Sigmoid colon (tissue), 7 donors: ENCODE results near the gene SSH3. TPM values are rescaled to one million over a fixed set of nuclear protein-coding genes. Genes with fewer than 3 reads are reported as not detected.

ENCODE experiments used
- DNase-seq: peaks from one replicate; pipeline ENCODE4 v3.0.0-alpha.2; 2019
- H3K27ac ChIP-seq, 4 donors: fragments of 200-600 bp; sonication (generic); one replicate each; pipeline ENCODE4 v1.5.1; 2016 to 2019; ENCODE audit warnings: mild to moderate bottlenecking in 1 of 4
- H3K27me3 ChIP-seq, 3 donors: fragments of 200-600 bp; sonication (generic); one replicate each; pipeline ENCODE4 v1.5.1; 2019; ENCODE audit warnings: mild to moderate bottlenecking in 1 of 3
- H3K36me3 ChIP-seq, 4 donors: fragments of 200-600 bp; sonication (generic); one replicate each; pipeline ENCODE4 v1.5.1; 2016 to 2019
- H3K4me1 ChIP-seq, 4 donors: fragments of 200-600 bp; sonication (generic); one replicate each; pipeline ENCODE4 v1.5.1; 2017 to 2019
- H3K4me3 ChIP-seq, 4 donors: fragments of 200-600 bp; sonication (generic); one replicate each; pipeline ENCODE4 v1.5.1; 2017 to 2019; ENCODE audit warnings: mild to moderate bottlenecking in 2 of 4, moderate library complexity in 1 of 4
- H3K9me3 ChIP-seq, 4 donors: fragments of 200-600 bp in 3 of 4; sonication (generic) in 3 of 4; one replicate each; pipeline versions ENCODE4 v1.5.1 to v1.6.1; 2013 to 2019
- EP300 ChIP-seq, 4 donors: sonication (generic); formaldehyde crosslinking; IDR thresholded peaks; one replicate each; pipeline ENCODE4 v1.6.1; 2017; ENCODE audit warnings: antibody characterized with exemption in 4 of 4
- POLR2A ChIP-seq, 2 donors: fragments of 450-650 bp; IDR thresholded peaks; one replicate each; pipeline ENCODE4 v1.6.1; 2016; ENCODE audit warnings: antibody characterized with exemption in 2 of 2, mild to moderate bottlenecking in 2 of 2, moderate library complexity in 2 of 2
- POLR2AphosphoS5 ChIP-seq, 4 donors: sonication (generic); formaldehyde crosslinking; IDR thresholded peaks; one replicate each; pipeline ENCODE4 v1.6.1; 2017; ENCODE audit warnings: antibody characterized with exemption in 4 of 4
- whole genome bisulfite sequencing, 2 donors: extraction: QIAGEN DNeasy Blood & Tissue Kit; methylation state at CpG; one replicate each; pipeline ENCODE4 v1.1.7; 2013; 5-methylcytosine and 5-hydroxymethylcytosine counted together
- intact Hi-C: fragments of 100-400 bp; cut with DNase I; formaldehyde crosslinking; loops from one replicate; pipeline ENCODE4 v1.15.1; 2023
- polyA plus RNA-seq, 3 donors: library from polyadenylated mRNA; stranded (reverse); fragments of 200-250 nt; gene quantifications; one replicate each; pipeline ENCODE4 v1.2.3, GENCODE V29; 2013
- total RNA-seq, 4 donors: library from RNA; depleted of rRNA; stranded (reverse); fragments of >200 nt; gene quantifications; one replicate each; pipeline ENCODE4 v1.1.0, GENCODE V29; 2016
- TF ChIP-seq, protein P1 (sequence below), 4 experiments: fragments of 450-650 bp in 3 of 4; fragments of 200-600 bp in 1 of 4; IDR thresholded peaks; one replicate each; pipeline ENCODE4 v1.5.1; 2016 to 2019; ENCODE audit warnings: antibody characterized with exemption in 4 of 4, mild to moderate bottlenecking in 3 of 4, moderate library complexity in 2 of 4
- donor health status: healthy with polysubstance abuse.
- donor health status: Bipolar disorder and iron deficiency.
- donor health status: healthy.

The SSH3 gene
- total and polyA plus RNA-seq, 7 donors: 15.6 to 39.0 (median 26.5) TPM

DNA sequence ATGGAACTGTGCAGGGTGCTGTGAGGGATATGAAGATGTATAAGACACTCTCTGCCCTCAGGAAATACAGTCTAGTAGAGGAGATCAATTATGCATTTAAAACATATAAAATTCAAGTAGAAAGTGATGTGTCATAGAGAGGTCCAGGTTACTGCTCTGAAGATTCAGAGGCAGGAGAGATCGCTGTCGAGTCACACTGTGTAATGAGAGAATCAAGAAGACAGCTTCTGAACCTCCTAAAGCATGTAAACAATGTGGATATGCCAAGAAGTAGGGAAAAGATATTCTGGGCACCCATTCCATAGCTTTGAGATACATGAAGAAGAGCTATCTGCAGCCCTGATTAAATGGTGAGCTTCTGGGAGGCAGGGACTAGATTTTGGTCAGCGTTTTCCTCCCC, 16.7 kb downstream of the SSH3 start:
- intact Hi-C loops: no loop called here
- H3K27me3 ChIP-seq: no peaks in the 10 kb centered on the region
- peaks cover 0 to 4% (median 0%) of the 10 kb centered on the region in 4 donors for H3K36me3 ChIP-seq
- TF ChIP-seq, protein P1, sequence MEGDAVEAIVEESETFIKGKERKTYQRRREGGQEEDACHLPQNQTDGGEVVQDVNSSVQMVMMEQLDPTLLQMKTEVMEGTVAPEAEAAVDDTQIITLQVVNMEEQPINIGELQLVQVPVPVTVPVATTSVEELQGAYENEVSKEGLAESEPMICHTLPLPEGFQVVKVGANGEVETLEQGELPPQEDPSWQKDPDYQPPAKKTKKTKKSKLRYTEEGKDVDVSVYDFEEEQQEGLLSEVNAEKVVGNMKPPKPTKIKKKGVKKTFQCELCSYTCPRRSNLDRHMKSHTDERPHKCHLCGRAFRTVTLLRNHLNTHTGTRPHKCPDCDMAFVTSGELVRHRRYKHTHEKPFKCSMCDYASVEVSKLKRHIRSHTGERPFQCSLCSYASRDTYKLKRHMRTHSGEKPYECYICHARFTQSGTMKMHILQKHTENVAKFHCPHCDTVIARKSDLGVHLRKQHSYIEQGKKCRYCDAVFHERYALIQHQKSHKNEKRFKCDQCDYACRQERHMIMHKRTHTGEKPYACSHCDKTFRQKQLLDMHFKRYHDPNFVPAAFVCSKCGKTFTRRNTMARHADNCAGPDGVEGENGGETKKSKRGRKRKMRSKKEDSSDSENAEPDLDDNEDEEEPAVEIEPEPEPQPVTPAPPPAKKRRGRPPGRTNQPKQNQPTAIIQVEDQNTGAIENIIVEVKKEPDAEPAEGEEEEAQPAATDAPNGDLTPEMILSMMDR (IDR thresholded peaks at IDR 0.05): no peak
- TF ChIP-seq EP300 (IDR thresholded peaks at IDR 0.05) (no peak), POLR2A (IDR thresholded peaks at IDR 0.05) (no peak), POLR2AphosphoS5 (IDR thresholded peaks at IDR 0.05) (no peak)
- WGBS, 2 donors: 82 to 83% methylated on average over 3 of the region's 3 CpGs
- H3K9me3 ChIP-seq: no peaks in the 10 kb centered on the region
- no peak for DNase-seq
- no peak overlapping the region for H3K4me3 ChIP-seq
- H3K4me1 ChIP-seq: peaks cover 0 to 34% (median 26%) of the 10 kb centered on the region in 4 donors
- H3K27ac ChIP-seq: no peak overlapping the region

DNA sequence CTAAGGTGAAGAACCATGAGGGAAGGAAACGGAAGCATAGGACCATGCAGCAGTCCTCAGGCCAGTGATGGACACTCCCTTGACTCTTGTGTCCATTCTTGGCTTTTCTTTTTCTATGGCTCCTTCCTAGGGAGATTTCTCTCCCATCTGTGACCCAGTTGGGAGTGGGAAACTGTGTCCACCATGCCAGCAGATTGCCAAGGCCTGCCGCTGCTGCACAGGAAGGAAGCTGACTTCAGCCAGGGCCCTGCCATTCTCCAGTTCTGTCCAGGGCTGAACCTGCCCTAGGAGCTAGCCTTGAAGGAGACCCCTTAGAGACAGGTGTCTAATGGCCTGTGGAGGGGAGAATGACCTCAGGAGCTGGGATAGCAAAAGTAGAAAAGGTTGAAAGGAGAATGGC, 17.4 kb downstream of the SSH3 start:
- Histone ChIP-seq H3K36me3 (peaks cover 0 to 4% (median 0%) of the 10 kb centered on the region in 4 donors), H3K9me3 (no peaks in the 10 kb centered on the region), H3K27me3 (no peaks in the 10 kb centered on the region), H3K27ac (no peak overlapping the region), H3K4me3 (no peak overlapping the region), H3K4me1 (peaks cover 0 to 34% (median 26%) of the 10 kb centered on the region in 4 donors)
- TF ChIP-seq, protein P1 (IDR thresholded peaks at IDR 0.05): no peak
- no peak for TF ChIP-seq EP300 (IDR thresholded peaks at IDR 0.05)
- TF ChIP-seq POLR2A (IDR thresholded peaks at IDR 0.05): no peak
- TF ChIP-seq POLR2AphosphoS5 (IDR thresholded peaks at IDR 0.05): no peak
- 93 to 97% methylated on average over 2 of the region's 2 CpGs for WGBS, 2 donors
- no peak for DNase-seq
- intact Hi-C loops: no loop called here

DNA sequence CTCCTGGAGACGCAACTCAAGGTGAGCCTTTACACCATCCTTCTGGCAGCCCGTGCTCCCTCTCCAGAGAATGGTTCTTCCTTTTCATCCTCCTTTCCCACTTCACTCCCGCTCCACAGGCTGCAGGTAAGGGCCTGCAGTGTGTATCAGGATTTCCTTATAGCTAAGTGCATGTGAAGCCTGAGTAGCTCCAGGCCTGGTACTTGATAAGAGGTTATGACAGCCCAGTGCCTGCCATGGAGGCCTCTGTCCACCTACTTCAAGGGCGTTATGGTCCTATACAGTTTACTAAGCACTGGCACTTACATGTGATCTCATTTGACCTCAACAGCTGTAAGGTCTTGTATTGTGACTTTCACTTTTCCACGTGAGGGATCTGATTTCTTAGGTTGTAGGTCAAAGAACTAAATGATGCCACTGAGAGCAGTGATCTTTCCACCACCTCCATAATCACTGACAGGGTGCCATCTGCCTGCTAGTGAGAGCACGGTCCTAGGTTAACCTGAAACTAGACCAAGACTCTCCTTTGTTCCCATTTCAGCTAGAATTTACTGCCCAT, 18.1 kb downstream of the SSH3 start:
- Histone ChIP-seq H3K4me3 (no peak overlapping the region), H3K27ac (no peak overlapping the region), H3K27me3 (no peaks in the 10 kb centered on the region), H3K4me1 (peaks cover 0 to 34% (median 26%) of the 10 kb centered on the region in 4 donors), H3K9me3 (no peaks in the 10 kb centered on the region), H3K36me3 (peaks cover 0 to 4% (median 0%) of the 10 kb centered on the region in 4 donors)
- intact Hi-C loops: no loop called here
- DNase-seq: no peak
- TF ChIP-seq POLR2A (IDR thresholded peaks at IDR 0.05) (no peak), EP300 (IDR thresholded peaks at IDR 0.05) (no peak), POLR2AphosphoS5 (IDR thresholded peaks at IDR 0.05) (no peak)
- TF ChIP-seq, protein P1 (IDR thresholded peaks at IDR 0.05): no peak
- 74 to 85% methylated on average over 6 of the region's 6 CpGs for WGBS, 2 donors

DNA sequence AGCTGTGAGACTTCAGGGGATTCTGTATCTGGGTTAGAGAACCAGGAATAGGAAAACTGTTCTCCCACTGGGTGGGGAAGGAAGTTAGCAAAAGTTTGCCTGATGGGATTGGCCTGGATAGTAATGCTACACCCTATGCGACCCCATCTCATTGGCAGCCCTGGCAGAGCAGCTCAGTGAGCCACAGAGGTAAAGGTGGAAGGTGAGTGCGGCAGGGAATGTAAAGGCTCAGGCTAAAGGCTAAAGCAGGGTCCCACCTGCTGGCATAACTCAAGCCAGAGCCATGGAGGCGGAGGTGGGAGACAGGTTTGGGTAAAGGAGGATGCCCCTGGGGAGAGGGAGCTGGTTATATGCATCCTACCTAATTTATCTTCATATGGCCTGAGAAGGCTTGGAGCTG, 18.7 kb downstream of the SSH3 start:
- TF ChIP-seq POLR2AphosphoS5 (IDR thresholded peaks at IDR 0.05): no peak
- TF ChIP-seq, protein P1 (IDR thresholded peaks at IDR 0.05): no peak
- H3K27me3 ChIP-seq: no peaks in the 10 kb centered on the region
- no peaks in the 10 kb centered on the region for H3K9me3 ChIP-seq
- intact Hi-C loops: no loop called here
- peaks cover 0 to 29% (median 24%) of the 10 kb centered on the region in 4 donors for H3K4me1 ChIP-seq
- 83 to 92% methylated on average over 3 of the region's 3 CpGs for WGBS, 2 donors
- H3K27ac ChIP-seq: no peak overlapping the region
- peaks cover 0 to 8% (median 0%) of the 10 kb centered on the region in 4 donors for H3K36me3 ChIP-seq
- H3K4me3 ChIP-seq: no peak overlapping the region
- no peak for DNase-seq

DNA sequence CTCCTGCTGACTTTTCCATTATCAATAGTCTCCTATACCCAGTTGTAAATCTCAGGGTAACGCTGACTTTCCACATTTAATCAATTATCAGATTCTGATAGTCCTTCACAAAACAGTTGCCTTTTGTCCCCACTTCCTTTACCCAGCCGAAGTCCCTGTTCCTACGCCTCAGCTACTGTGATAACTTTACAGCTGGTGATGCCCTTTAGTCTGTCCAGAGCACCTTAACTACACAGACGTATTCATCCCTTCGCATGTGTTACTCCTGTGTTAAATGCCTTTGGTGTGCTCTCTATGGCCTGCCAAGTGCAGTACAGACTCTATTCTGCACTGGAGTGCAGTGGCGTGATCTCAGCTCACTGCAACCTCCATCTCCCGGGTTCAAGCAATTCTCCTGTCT, 20.2 kb downstream of the SSH3 start:
- Histone ChIP-seq H3K27me3 (no peaks in the 10 kb centered on the region), H3K4me1 (peaks cover 0 to 22% (median 19%) of the 10 kb centered on the region in 4 donors), H3K4me3 (no peak overlapping the region), H3K36me3 (peaks cover 0 to 8% (median 0%) of the 10 kb centered on the region in 4 donors), H3K27ac (no peak overlapping the region), H3K9me3 (no peaks in the 10 kb centered on the region)
- intact Hi-C loops: no loop called here
- TF ChIP-seq POLR2A (IDR thresholded peaks at IDR 0.05) (no peak), EP300 (IDR thresholded peaks at IDR 0.05) (no peak), POLR2AphosphoS5 (IDR thresholded peaks at IDR 0.05) (no peak)
- TF ChIP-seq, protein P1 (IDR thresholded peaks at IDR 0.05): no peak
- WGBS, 2 donors: 88 to 91% methylated on average over 7 of the region's 7 CpGs
- no peak for DNase-seq
